GM12878 (cell line): ENCODE measurements around the gene CCSER1. TPM values are rescaled to one million over a fixed set of nuclear protein-coding genes. Genes with fewer than 3 reads are reported as not detected.
A peak's percentile ranks its signal among the peaks of the same experiment; 100 is the strongest.

Experiments used
- ATAC-seq: fragments of 200-7000 bp; cut with Tn5 transposase; 3 replicates; pipeline ENCODE4 v1.9.1; 2020; ENCODE audit warnings: mild to moderate bottlenecking, moderate library complexity
- BruUV-seq: library from RNA; stranded (reverse); fragments of 400-500 nt; replicated peaks from 2 replicates; lab custom pipeline; 2021; lab: Mats Ljungman, UMichigan
- CTCF ChIA-PET: fragments of 300-600 bp; sonication (Branson Sonifier 250); formaldehyde crosslinking; extraction: SDS; loops from one replicate; lab custom pipeline; 2021; ENCODE audit warnings: inconsistent platforms; lab: Yijun Ruan, JAX
- POLR2A ChIA-PET: fragments of 350-600 bp; formaldehyde crosslinking; extraction: SDS; loops from one replicate; lab custom pipeline; 2021; ENCODE audit warnings: inconsistent platforms; lab: Charles Lee
- RAD21 ChIA-PET: fragments of 300-600 bp; sonication (Branson Sonifier 250); formaldehyde crosslinking; loops from one replicate; lab custom pipeline; 2023; ENCODE audit warnings: antibody characterized with exemption; ENCODE audit not compliant: unreplicated experiment; lab: Charles Lee
- SMC1A ChIA-PET: fragments of 300-600 bp; sonication (Branson Sonifier 250); formaldehyde crosslinking; loops from one replicate; lab custom pipeline; 2023; ENCODE audit not compliant: unreplicated experiment, uncharacterized antibody; lab: Charles Lee
- DNase-seq: peaks from one replicate; pipeline ENCODE4 v3.0.0-alpha.2; 2011; ENCODE audit warnings: low read depth, low spot score
- FAIRE-seq: peaks from 3 replicates; lab custom pipeline; 2011; peaks lifted over from hg19 to GRCh38; lab: Jason Lieb, UNC
- H2AFZ ChIP-seq: 2 replicates; pipeline ENCODE4 v1.6.0; 2011; ENCODE audit warnings: low read depth, low read length, control low read depth; ENCODE audit not compliant: control insufficient read depth
- H3K27ac ChIP-seq: 2 replicates; pipeline ENCODE4 v1.5.1; 2011; ENCODE audit warnings: control low read depth; ENCODE audit not compliant: control insufficient read depth, insufficient read depth
- H3K27me3 ChIP-seq, 2 experiments: replicated peaks in 1 of 2; 2 replicates each; pipeline versions ENCODE4 v1.6.0 to v1.6.1; 2011; ENCODE audit warnings: low read length in 1 of 2; ENCODE audit not compliant: control insufficient read depth in 2 of 2, insufficient read depth in 2 of 2
- H3K36me3 ChIP-seq, 2 experiments: 2 replicates each; pipeline ENCODE4 v1.5.1; 2011; ENCODE audit warnings: low read length in 1 of 2; ENCODE audit not compliant: control insufficient read depth in 2 of 2, insufficient read depth in 2 of 2
- H3K4me1 ChIP-seq: 2 replicates; pipeline ENCODE4 v1.6.1; 2011; ENCODE audit warnings: mild to moderate bottlenecking, low read length, moderate library complexity, mixed read lengths; ENCODE audit not compliant: control insufficient read depth, insufficient read depth
- H3K4me2 ChIP-seq: 2 replicates; pipeline ENCODE4 v1.6.0; 2011; ENCODE audit warnings: control low read depth; ENCODE audit not compliant: control insufficient read depth, insufficient read depth
- H3K4me3 ChIP-seq: fragments of 200-600 bp; sonication (generic); 2 replicates; pipeline ENCODE4 v1.5.1; 2016
- H3K79me2 ChIP-seq: 2 replicates; pipeline ENCODE4 v1.6.0; 2011; ENCODE audit warnings: low read length; ENCODE audit not compliant: control insufficient read depth, insufficient read depth
- H3K9ac ChIP-seq: 2 replicates; pipeline ENCODE4 v1.8.0; 2011; ENCODE audit warnings: low read length, control low read depth, mixed read lengths; ENCODE audit not compliant: control insufficient read depth, insufficient read depth
- H3K9me3 ChIP-seq: replicated peaks from 3 replicates; pipeline ENCODE4 v1.5.1; 2011; ENCODE audit warnings: mild to moderate bottlenecking, low read length; ENCODE audit not compliant: control insufficient read depth, insufficient read depth
- H4K20me1 ChIP-seq: 2 replicates; pipeline ENCODE4 v1.6.0; 2011; ENCODE audit not compliant: control insufficient read depth, insufficient read depth
- BRCA1 ChIP-seq: IDR thresholded peaks from 2 replicates; pipeline ENCODE4 v1.6.1; 2011; ENCODE audit warnings: low read depth, low read length, improper control_type of control experiment
- CBFB ChIP-seq: IDR thresholded peaks from 2 replicates; pipeline ENCODE4 v1.6.1; 2016; ENCODE audit warnings: antibody characterized with exemption, low read depth
- CHD1 ChIP-seq: IDR thresholded peaks from 2 replicates; pipeline ENCODE4 v1.6.1; 2012; ENCODE audit warnings: low read depth, low read length, improper control_type of control experiment
- CHD4 ChIP-seq: fragments of 200-600 bp; sonication (generic); IDR thresholded peaks from 2 replicates; pipeline ENCODE4 v1.6.1; 2016; ENCODE audit warnings: mild to moderate bottlenecking
- CREB1 ChIP-seq: IDR thresholded peaks from 2 replicates; pipeline ENCODE4 v1.6.1; 2012; ENCODE audit warnings: low read depth, mild to moderate bottlenecking, inconsistent platforms
- ETV6 ChIP-seq, 2 experiments: fragments of 450-650 bp in 1 of 2; IDR thresholded peaks in 1 of 2; conservative IDR thresholded peaks in 1 of 2; 2 replicates each; pipeline ENCODE4 v1.6.1; 2014; ENCODE audit warnings: antibody characterized with exemption in 1 of 2, borderline replicate concordance in 1 of 2, low read depth in 1 of 2, mild to moderate bottlenecking in 1 of 2, moderate library complexity in 1 of 2
- RAD21 ChIP-seq: IDR thresholded peaks from 2 replicates; pipeline ENCODE4 v1.6.1; 2011; ENCODE audit warnings: mild to moderate bottlenecking, low read depth, low read length, moderate library complexity; ENCODE audit not compliant: insufficient read depth
- SMAD5 ChIP-seq: IDR thresholded peaks from 2 replicates; pipeline ENCODE4 v1.6.1; 2016; ENCODE audit warnings: antibody characterized with exemption, low read depth
- SP1 ChIP-seq: IDR thresholded peaks from one replicate; pipeline ENCODE4 v1.6.1; 2011; ENCODE audit warnings: low read depth, low read length
- in situ Hi-C: fragments of 300-500 bp; cut with MboI; formaldehyde crosslinking; loops from 9 replicates; pipeline ENCODE4 v1.14.3; 2018; ENCODE audit warnings: mixed read lengths
- intact Hi-C: fragments of 100-400 bp; cut with micrococcal nuclease; formaldehyde crosslinking; loops from one replicate; pipeline ENCODE4 v1.14.2; 2022; ENCODE audit not compliant: unreplicated experiment
- polyA plus RNA-seq, 11 experiments: library from polyadenylated mRNA; depleted of rRNA in 4 of 11; unstranded in 6 of 11; stranded (reverse) in 5 of 11; fragments of >200 nt; fragmentation: Nextera tagmentation in 4 of 11; fragmentation: Illumina TruSeq in 1 of 11; extraction: Ambion mirVana in 4 of 11; extraction: Trizol in 1 of 11; gene quantifications; 1 replicate in 1 of 11; 2 replicates in 10 of 11; pipeline versions ENCODE4 v1.2.1 to v1.2.3, GENCODE V29; 2011 to 2016; ENCODE audit warnings: inconsistent platforms in 2 of 11, missing spikeins in 2 of 11, low read depth in 1 of 11
- total RNA-seq, 4 experiments: library from RNA; depleted of rRNA in 3 of 4; stranded (reverse); fragments of >200 nt in 3 of 4; fragmentation: Illumina TruSeq in 1 of 4; extraction: Trizol in 1 of 4; gene quantifications; 2 replicates each; pipeline versions ENCODE4 v1.2.1 to v1.2.3, GENCODE V29; 2013 to 2021
- TF ChIP-seq, protein P1 (sequence below), 3 experiments: IDR thresholded peaks in 2 of 3; conservative IDR thresholded peaks in 1 of 3; 2 replicates each; pipeline ENCODE4 v1.5.1; 2011; ENCODE audit warnings: low read depth in 3 of 3, low read length in 3 of 3, mild to moderate bottlenecking in 3 of 3, control low read depth in 2 of 3, moderate library complexity in 2 of 3, inconsistent platforms in 1 of 3, mixed read lengths in 1 of 3; ENCODE audit not compliant: control insufficient read depth in 2 of 3, insufficient read depth in 1 of 3; ENCODE audit errors: extremely low read depth in 1 of 3

The CCSER1 gene
- total and polyA plus RNA-seq, 10 of the 15 experiments (the other 5 are each of a cell fraction or from before 2014, with no cell fraction given) = 0.22 to 2.7 (median 1.0) TPM

DNA sequence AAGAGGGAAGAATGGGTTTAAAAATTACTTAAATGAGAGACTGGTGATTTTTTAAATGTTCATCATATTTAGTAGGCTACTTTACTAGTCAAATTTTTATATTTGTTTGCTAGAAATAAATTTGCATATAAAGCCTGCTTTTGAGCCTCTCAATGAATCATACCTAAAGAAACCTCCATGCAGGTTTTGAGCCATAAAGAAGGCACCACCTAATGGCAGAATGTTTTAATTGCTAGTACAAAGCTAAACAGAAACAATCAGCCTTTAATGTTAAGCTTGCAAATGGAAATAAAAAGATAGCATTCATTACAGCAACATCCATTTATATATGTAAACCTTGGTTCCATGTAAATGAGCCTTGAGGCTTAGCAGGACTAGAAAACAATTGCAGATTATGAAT lies 989.7 kb downstream of the CCSER1 start:
- ChIA-PET POLR2A (no interaction called here), CTCF (interaction anchor here (0.6 to 2.2 kb wide), 3 partner anchors 9 to 1442 kb away, joined by 3 to 20 read pairs (median 4); no protein-coding TSS in a partner anchor), SMC1A (interaction anchor here (1.5 to 2.3 kb wide), 2 partner anchors 698 to 1271 kb away, joined by 6 to 13 read pairs; no protein-coding TSS in a partner anchor)
- no peaks in the 10 kb centered on the region for H3K79me2 ChIP-seq
- H3K27me3 ChIP-seq = no peaks in the 10 kb centered on the region
- H3K27ac ChIP-seq = no peak overlapping the region
- no peak for FAIRE-seq
- H3K4me2 ChIP-seq = no peak overlapping the region
- no peaks in the 10 kb centered on the region for H3K9me3 ChIP-seq
- H3K9ac ChIP-seq = no peak overlapping the region
- intact Hi-C loops = loop anchor here (10.0 kb wide), 1 partner anchor 702 kb away; no protein-coding TSS in a partner anchor
- peak; percentile 60; the same call in 1 of the 3 replicates for ATAC-seq
- no peak for TF ChIP-seq SP1
- TF ChIP-seq ETV6 (conservative IDR thresholded peaks at IDR 0.05 in 1 of 2, IDR thresholded peaks at IDR 0.05 in 1 of 2; ENCODE audit: borderline replicate concordance in 1 of 2, low read depth in 1 of 2) = no peak
- TF ChIP-seq CHD1 = no peak
- no peak for TF ChIP-seq CHD4
- TF ChIP-seq RAD21 = peak; percentile 35; the same call in 1 of the 2 replicates
- no peak for TF ChIP-seq SMAD5
- no peak for TF ChIP-seq CREB1
- TF ChIP-seq, protein P1, sequence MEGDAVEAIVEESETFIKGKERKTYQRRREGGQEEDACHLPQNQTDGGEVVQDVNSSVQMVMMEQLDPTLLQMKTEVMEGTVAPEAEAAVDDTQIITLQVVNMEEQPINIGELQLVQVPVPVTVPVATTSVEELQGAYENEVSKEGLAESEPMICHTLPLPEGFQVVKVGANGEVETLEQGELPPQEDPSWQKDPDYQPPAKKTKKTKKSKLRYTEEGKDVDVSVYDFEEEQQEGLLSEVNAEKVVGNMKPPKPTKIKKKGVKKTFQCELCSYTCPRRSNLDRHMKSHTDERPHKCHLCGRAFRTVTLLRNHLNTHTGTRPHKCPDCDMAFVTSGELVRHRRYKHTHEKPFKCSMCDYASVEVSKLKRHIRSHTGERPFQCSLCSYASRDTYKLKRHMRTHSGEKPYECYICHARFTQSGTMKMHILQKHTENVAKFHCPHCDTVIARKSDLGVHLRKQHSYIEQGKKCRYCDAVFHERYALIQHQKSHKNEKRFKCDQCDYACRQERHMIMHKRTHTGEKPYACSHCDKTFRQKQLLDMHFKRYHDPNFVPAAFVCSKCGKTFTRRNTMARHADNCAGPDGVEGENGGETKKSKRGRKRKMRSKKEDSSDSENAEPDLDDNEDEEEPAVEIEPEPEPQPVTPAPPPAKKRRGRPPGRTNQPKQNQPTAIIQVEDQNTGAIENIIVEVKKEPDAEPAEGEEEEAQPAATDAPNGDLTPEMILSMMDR (IDR thresholded peaks at IDR 0.05 in 2 of 3, conservative IDR thresholded peaks at IDR 0.05 in 1 of 3; ENCODE audit: control insufficient read depth in 2 of 3, extremely low read depth in 1 of 3, insufficient read depth in 1 of 3, low read depth in 3 of 3, low read length in 3 of 3) = peak in 1 of 3 experiments; percentile 36; a peak in 2 of 6 replicates
- TF ChIP-seq BRCA1 = no peak
- TF ChIP-seq CBFB = no peak
- TF ChIP-seq, all 136 proteins: peak for 2
- no peak overlapping the region for H2AFZ ChIP-seq
- H3K4me3 ChIP-seq = no peak overlapping the region
- no peaks in the 10 kb centered on the region for H3K36me3 ChIP-seq
- BruUV-seq = no TSS peak
- H4K20me1 ChIP-seq = no peaks in the 10 kb centered on the region
- RAD21 ChIA-PET = interaction anchor here (0.8 to 1.6 kb wide), 3 partner anchors 54 to 701 kb away, joined by 3 to 9 read pairs (median 4); no protein-coding TSS in a partner anchor
- in situ Hi-C loops = loop anchor here (25.0 kb wide), 1 partner anchor 1270 kb away; no protein-coding TSS in a partner anchor
- no peaks in the 10 kb centered on the region for H3K4me1 ChIP-seq
- no peak for DNase-seq
